COLO829 (cell line): ENCODE data around the gene ARL16.
"Not testable (repeated sequence)": the region's sequence is repeated elsewhere in the genome, so short reads cannot be mapped to it uniquely, and the experiment has no call there.

Experiments
- DNase-seq: peaks from one replicate; pipeline ENCODE4 v3.0.0; 2012; ENCODE audit warnings: low spot score

The ARL16 gene

DNA sequence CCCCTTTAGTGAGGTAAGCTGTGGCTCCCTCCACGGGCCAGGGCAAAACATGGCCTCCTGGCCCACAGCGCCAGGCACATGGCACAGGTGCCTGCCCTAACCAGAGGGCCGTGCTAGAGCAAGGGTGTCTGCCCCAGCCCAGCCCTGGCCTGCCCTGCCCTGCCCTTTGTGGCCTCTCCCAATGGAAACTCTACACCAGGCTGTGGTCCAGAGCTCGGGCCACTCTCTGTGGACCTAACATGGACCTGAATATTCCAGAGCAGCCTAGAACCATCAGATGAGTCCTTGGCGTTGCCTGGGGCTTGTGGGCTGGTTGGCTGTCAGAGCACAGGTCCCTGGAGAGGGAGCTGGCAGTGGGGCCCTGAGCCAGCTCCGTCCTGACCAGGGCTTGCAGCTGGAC is 11.6 kb upstream of the ARL16 start:
- no peak for DNase-seq

DNA sequence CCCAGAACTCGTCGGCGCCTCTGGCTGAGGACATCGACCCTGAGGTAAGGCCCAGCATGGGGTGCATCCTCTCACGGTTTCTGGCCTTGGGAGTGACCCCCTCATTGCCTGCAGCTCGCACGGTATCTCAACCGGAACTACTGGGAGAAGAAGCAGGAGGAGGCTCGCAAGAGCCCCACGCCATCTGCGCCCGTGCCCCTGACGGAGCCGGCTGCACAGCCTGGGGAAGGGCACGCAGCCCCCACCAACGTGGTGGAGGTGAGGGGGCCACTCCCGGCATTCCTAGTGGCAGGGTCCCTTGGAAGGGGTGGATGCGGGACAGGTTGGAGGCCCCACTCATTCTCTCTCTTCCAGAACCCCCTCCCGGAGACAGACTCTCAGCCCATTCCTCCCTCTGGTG is 11.2 kb upstream of the ARL16 start:
- no peak for DNase-seq

DNA sequence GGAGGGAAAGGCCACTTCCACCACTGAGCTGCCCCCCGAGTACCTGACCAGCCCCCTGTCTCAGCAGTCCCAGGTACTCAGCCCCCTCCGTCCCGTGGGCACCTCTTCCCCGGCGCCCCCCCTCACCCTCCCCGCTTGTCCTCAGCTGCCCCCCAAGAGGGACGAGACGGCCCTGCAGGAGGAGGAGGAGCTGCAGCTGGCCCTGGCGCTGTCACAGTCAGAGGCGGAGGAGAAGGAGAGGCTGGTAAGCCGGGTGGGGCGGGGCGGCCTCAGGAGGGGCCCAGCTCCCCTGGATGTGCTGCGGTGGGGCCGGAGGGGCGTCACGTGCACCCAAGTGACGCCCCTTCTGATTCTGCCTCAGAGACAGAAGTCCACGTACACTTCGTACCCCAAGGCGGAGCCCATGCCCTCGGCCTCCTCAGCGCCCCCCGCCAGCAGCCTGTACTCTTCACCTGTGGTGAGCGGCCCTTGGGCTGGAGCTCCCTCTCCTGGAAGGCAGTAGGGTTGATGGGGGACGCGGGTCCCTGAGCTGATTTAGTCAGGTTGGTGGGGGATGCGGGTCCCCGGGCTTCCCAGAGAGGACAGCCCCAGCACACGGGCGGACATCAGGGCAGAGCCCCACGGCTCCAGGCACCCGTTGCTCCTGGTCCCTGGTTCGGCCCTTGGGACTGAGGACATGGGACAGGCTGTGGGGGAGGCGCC is 10.1 kb upstream of the ARL16 start:
- DNase-seq: no peak

DNA sequence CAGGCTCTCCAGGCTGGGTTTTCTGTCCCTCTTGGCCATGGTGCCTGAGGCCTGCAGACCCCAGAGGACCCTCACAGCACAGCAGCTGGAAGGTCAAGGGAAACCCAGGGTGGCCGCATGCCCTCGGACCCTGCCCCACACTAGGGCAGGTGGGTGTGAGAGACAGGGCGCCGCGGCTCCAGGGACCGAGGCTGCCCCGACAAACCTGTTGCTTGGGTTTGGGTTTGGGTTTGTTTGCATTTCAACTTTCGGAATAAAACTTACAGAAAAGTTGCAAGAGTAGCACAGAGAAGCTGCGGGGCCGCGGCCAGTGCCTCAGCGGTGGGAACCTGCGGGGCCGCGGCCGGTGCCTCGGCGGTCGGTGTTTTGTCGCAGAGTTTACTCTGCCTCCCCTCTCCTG is 8.0 kb upstream of the ARL16 start:
- no peak for DNase-seq

GRCh38 chr17:81691196-81691595 is 7.6 kb upstream of the ARL16 start:
- no peak for DNase-seq

DNA sequence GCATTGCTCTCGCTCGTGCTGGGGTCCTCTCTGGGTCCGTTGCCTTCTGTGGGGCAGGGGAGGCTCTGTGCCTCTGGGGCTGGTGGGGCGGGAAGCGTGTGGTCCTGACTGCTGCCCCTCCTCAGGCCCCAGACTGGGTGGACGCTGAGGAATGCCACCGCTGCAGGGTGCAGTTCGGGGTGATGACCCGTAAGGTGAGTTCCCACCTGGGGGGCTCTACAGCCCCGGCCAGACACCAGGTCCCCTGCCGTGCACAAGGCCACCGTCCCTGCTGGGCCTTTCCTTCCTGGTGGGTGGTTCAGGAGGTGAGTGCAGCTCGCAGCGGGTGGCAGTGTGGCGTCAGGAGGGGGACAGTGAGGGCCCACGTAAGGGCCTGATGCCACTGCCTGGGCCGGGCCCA is 7.0 kb upstream of the ARL16 start:
- DNase-seq: no peak

DNA sequence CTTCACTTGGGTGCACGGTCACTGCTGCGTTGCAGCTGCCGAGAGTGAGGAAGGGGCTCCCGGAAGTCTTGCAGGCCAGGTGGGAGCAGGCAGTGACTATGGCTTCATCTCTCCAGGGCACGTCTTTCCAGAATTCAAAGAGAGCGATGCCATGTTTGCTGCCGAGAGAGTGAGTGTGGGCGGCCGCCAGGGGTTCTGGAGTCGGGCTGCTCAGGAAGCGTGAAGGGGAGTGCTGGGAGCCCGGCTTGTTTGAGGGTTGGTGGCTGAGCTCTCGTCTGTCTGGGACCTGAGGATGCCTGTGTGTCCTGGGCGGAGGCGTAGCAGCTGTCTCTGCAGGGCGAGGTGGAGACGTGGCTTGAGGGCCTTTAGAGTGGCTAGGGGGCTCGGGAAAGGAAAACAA is 6.5 kb upstream of the ARL16 start:
- DNase-seq: no peak

- no peak for DNase-seq
Measured at GRCh38 chr17:81688616-81689015, 5.0 kb upstream of the ARL16 start.

DNA sequence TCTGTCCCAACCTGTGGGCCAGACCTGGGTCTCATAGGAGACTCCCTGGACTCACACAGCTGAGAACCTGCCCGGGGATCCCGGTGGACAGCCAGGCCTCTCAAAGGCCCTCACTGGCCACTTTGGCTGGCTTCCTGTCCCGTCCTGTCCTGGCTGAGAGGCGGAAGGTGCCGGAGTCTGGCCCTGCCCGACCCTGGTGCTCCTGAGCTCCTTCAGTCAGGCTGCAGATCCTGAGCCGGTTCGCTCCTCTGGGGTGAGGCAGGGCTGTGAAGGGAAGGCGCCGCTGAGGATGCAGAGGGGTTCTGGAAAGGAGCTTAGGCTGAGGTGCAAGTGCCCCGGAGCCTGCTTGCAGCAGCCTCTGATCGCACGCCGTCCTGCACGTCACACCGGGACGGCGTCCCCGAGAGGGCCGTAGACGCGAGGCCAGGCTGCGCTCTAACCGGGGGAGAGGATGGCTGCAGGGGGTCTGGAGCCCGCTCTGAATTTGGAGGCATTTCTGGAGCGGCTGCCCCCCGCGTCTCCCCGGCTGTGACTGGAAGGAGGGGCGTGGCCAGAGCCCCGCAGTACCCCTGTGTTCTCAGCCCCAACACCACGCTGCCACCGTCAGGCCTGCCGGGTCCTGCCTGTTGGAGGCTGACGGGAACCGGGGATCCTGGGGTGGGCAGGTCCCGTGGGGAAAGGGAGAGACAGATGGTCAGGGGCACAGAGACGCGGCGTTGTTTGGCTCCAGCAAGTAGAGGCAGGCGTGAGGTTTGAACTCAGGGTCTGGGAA is 4.4 kb upstream of the ARL16 start:
- no peak for DNase-seq

DNA sequence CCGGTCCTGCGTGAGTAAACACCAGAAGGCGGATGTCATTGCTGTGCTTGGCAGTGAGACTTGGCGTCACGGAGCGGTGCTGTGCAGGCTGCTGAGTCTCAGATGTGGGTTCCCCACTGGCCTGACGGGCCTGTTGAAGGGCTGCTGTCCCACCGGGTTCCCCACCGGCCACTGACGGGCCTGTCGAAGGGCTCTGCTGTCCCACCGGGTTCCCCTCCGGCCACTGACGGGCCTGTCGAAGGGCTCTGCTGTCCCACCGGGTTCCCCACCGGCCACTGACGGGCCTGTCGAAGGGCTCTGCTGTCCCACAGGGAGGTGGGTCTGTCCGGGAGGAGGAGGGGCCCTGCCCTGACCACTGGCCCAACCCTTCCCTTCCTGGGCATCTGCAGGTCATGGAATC is 3.0 kb upstream of the ARL16 start:
- no peak for DNase-seq

DNA sequence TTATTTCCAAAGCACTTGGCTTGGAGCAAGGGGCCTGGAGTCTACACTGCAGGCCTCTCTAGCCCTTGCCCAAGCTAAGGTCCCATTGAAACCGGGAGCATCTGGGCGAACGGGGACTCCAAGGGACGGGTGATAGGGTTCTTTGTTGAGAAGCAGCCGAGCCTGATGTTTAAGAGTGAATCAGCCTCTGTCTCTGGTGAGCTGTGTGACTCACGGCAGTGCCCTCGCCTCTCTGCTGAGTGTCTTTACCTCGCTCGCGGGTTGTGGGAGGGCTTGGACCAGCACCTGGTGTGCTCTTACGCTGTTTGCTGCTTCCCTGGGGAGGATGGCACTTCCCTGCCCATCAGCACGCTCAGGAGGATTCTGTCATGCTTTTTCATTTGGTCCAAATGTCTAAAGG is 1.5 kb upstream of the ARL16 start:
- peak; percentile 54 for DNase-seq

DNA sequence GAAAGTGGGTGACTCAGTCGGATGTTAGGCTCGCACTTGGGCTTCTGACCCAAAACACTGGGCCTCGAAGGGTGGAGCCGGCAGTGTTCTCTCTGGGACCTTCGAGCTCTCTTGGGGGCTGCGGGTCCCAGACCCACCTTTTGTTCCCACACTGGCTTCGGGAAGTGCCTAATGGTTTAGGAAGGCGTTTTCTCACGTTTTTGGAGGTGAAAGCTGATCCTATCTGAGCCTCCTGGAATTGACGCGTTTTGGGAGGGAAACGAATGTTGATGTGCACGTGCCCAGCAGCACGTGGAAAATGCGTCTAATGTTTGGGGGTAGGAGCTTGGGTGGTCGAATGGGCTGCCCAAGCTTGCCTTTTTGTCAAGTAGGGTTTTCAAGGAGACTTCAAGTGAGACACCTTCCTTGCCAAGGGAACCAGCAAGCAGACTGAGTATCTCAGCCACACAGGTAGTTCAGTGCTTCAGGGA is 880 bp upstream of the ARL16 start:
- DNase-seq: no peak

- DNase-seq: no peak
Measured at GRCh38 chr17:81683208-81683583, 401 bp downstream of the ARL16 start.

- DNase-seq: no peak
Measured at GRCh38 chr17:81682565-81683207, 911 bp downstream of the ARL16 start.

GRCh38 chr17:81681672-81682071 is 1.9 kb downstream of the ARL16 start:
- no peak for DNase-seq

DNA sequence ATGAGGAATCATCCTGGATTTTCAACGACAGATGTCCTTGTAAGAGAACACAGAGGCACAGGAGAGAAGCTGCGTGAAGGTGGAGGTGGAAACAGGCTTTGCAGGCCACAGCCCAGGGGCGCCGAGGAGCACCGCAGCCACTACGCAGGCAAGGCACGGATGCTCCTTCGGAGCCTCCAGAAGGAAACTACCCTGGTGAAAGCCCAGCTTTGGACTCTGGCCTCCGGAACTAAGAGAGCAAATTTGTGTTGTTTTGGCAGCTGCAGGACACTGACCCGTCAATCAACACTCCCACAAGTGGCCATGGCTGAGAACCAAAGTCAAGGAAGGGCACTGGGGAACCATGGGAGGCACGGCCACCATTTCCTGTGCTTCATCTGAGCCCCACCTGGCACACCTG is 3.4 kb downstream of the ARL16 start:
- no peak for DNase-seq

DNA sequence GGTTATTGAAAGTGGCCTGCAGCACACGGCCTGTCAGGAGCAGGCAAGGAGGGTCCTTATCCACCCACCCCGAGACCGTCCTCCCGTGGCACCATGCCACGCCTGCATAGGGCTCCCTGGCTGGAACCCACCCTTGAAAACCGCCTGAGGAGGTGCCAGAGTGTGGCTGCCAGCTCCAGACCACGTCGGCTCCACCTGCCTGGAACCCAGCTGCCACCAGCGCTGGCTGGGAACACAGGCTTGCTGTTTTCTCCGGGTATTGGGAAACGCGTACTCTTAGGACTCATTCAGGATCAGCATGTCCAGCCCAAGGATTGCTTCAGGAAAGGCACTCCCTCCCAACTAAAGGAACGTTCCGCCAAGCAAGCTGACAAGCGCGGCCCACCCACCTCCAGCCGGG is 6.7 kb downstream of the ARL16 start:
- DNase-seq: no peak

DNA sequence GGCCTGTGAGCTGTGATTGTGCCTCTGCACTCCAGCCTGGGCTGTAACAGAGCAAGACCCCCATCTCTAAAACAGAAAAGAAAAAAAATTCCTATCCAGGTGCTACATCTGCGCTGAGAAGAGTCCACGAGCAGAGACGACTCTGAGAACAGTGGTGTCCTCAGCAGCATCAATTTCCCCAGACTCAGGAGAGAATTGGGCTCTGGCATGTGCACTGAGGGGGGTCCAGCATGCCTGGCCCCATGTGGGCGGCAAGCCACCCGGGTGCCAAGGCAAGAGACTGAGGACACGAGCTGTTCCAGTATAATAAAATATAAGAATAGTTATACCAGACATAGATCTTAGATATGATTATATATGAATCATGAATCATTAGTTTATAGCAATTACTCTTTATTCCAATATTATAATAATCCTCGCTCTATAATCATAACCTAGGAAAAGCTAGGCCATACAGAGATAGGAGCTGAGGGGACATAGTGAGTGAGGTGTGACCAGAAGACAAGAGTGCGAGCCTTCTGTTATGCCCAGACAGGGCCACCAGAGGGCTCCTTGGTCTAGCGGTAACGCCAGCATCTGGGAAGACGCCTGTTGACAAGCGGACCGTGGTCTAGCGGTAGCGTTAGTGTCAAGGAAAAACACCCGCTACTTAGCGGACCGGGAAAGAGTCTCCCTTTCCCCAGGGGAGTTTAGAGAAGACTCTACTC is 7.9 kb downstream of the ARL16 start:
- not testable (repeated sequence) for DNase-seq

- DNase-seq: no peak
Measured at GRCh38 chr17:81673561-81674258, 9.9 kb downstream of the ARL16 start.

DNA sequence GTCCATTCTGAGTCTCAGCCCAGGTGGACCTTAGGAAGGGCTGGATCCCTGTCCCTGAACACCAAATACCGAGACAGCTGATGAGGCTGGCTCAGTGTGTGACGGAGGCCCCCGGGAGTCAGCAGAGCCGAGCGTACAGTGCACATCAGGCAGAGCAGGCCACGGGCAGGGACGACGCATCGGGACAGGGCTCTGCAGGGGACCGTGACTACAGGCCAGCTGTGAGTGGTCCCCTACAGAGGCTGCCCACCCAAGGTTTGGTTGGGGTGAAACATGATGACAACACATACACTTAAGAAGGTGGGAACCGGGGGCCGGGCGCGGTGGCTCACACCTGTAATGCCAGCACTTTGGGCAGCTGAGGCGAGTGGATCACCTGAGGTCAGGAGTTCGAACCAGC is 10.6 kb downstream of the ARL16 start:
- no peak for DNase-seq

DNA sequence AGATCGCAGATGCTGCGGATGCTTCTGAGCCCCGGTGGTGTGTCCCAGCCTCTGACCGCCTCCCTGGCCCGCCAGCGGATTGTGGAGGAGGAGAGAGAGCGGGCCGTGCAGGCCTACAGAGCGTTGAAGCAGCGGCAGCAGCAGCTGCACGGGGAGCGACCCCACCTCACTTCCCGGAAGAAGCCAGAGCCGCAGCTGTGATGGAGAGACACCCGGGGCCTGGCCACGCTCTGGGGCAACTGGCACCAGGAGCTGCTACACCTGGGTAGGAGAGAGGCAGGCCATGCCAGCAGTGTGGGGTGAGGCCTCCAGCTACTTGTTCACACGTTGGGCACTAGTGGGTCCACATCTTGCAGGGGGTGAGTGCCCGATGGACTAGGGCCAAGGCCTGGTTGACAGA is 11.1 kb downstream of the ARL16 start:
- no peak for DNase-seq

GRCh38 chr17:81667754-81668153 is 15.8 kb downstream of the ARL16 start:
- DNase-seq: no peak
